H1 (cell line): ENCODE measurements around the gene BCAS1. TPM values are rescaled to one million over a fixed set of nuclear protein-coding genes. Genes with fewer than 3 reads are reported as not detected.

Source experiments
- CEBPB ChIP-seq: IDR thresholded peaks from 2 replicates; pipeline ENCODE4 v1.6.1; 2012; ENCODE audit warnings: low read depth, low read length
- CHD1 ChIP-seq: IDR thresholded peaks from 2 replicates; pipeline ENCODE4 v1.6.1; 2012; ENCODE audit warnings: low read depth, low read length, improper control_type of control experiment
- KDM4A ChIP-seq: IDR thresholded peaks from one replicate; pipeline ENCODE4 v1.7.1; 2012; ENCODE audit warnings: low read depth, mild to moderate bottlenecking, moderate library complexity, low read length, inconsistent platforms; ENCODE audit not compliant: severe bottlenecking
- RBBP5 ChIP-seq: IDR thresholded peaks from 2 replicates; pipeline ENCODE4 v1.7.1; 2012; ENCODE audit warnings: low read depth, mild to moderate bottlenecking, inconsistent platforms, low read length, moderate library complexity, borderline replicate concordance
- RFX5 ChIP-seq: IDR thresholded peaks from 2 replicates; pipeline ENCODE4 v1.6.1; 2011; ENCODE audit warnings: low read depth, low read length, improper control_type of control experiment, borderline replicate concordance
- SAP30 ChIP-seq: fragments of 300-600 bp; sonication (generic); IDR thresholded peaks from 2 replicates; pipeline ENCODE4 v1.7.1; 2012; ENCODE audit warnings: low read length, moderate library complexity, mild to moderate bottlenecking, inconsistent platforms; ENCODE audit not compliant: insufficient read depth, insufficient replicate concordance
- SRF ChIP-seq: IDR thresholded peaks from 2 replicates; pipeline ENCODE4 v1.6.1; 2011; ENCODE audit warnings: mild to moderate bottlenecking, low read depth, low read length, moderate library complexity
- SUZ12 ChIP-seq: fragments of 200-600 bp; sonication (generic); IDR thresholded peaks from 2 replicates; pipeline ENCODE4 v1.6.1; 2012; ENCODE audit warnings: mild to moderate bottlenecking, inconsistent platforms, low read length, moderate library complexity, mixed read lengths
- TCF12 ChIP-seq: IDR thresholded peaks from 2 replicates; pipeline ENCODE4 v1.6.1; 2011; ENCODE audit warnings: low read depth, mild to moderate bottlenecking, low read length
- polyA plus RNA-seq, 7 experiments: library from polyadenylated mRNA; depleted of rRNA in 3 of 7; stranded (reverse) in 5 of 7; unstranded in 2 of 7; fragments of >200 nt in 5 of 7; fragments of 200-250 nt in 2 of 7; gene quantifications; 1 replicate in 5 of 7; 2 replicates in 1 of 7; 4 replicates in 1 of 7; pipeline versions ENCODE4 v1.2.1 to v1.2.3, GENCODE V29; 2011 to 2013; ENCODE audit warnings: missing spikeins in 2 of 7, mixed read lengths in 2 of 7
- total RNA-seq: library from RNA; stranded (reverse); fragmentation: NEBNext Ultra II Directional; extraction: Animal tissue kit (Norgen Biotek cat#: 25700); gene quantifications from 2 replicates; pipeline ENCODE4 v1.2.1, GENCODE V29; 2021

Gene BCAS1
- total and polyA plus RNA-seq, 2 of the 8 experiments (the other 6 are each of a cell fraction or from before 2014, with no cell fraction given), result 0.06 to 0.19 TPM

DNA sequence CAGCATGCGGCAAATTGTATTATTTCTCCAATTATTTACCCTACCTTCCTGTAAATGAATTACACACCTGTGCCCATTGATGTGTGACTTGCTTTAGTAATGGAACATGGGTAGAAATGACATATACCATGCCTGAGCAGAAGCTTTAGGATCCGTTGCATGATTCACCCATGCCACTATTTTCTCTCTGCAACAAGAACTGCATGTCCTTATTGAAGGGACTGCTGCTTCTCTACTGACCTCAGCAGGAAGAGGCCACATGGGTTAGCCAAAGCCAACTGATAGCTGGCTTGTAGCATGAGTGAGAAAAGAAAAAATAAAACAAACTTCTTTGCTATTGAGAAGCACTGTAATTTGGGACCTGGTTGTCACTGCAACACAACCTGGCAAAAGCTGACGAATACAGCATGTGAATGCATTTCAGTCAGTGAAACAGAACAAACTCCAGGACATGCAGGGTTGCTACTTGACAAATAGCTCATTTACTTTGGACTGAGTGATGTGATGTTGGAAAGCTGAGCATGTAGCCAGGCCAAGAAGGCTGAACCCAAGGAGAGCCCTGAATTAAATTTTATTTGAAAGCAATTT lies 99.2 kb downstream of the BCAS1 start (continued):
- TF ChIP-seq TCF12 (no peak), RBBP5 (no peak), SUZ12 (no peak), SRF (no peak), SAP30 (no peak), CEBPB (no peak), KDM4A (no peak), CHD1 (no peak), RFX5 (no peak)
